ENCODE data around the gene ROS1. TPM values are rescaled to one million over a fixed set of nuclear protein-coding genes. Genes with fewer than 3 reads are reported as not detected.

The ROS1 gene
- total and polyA plus RNA-seq, 10 of the 15 experiments (the other 5 are each of a cell fraction or from before 2014, with no cell fraction given): under 0.01 to 0.07 (median 0.03) TPM; not detected in 5

DNA sequence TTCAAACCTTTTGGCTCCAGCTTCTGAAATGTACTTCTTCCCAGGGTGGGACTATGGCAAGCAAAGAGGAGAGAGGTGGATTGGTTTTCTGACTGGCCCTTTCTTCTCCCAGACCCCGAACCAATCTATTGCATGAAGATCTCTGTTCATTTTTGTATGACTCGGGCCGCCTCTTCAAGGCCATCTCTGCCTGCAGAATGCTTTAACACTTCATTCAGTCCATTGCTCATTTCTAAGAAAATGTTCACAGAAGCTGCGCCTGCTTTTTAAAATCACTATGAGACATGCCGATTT lies 158.7 kb downstream of the ROS1 start:
- RAD21 ChIA-PET (ENCODE audit: unreplicated experiment): interaction anchor here (1.3 kb wide), 1 partner anchor 241 kb away, joined by 3 read pairs; no protein-coding TSS in a partner anchor
- DNase-seq (ENCODE audit: low read depth, low spot score) (no peak), ATAC-seq (no peak), FAIRE-seq (no peak)
- CTCF ChIA-PET: no interaction called here
- H3K4me3 ChIP-seq: no peak overlapping the region
- H2AFZ ChIP-seq (ENCODE audit: control insufficient read depth, low read depth, low read length): no peak overlapping the region
- POLR2A ChIA-PET: no interaction called here
- WGBS (ENCODE audit: insufficient coverage, insufficient replicate concordance, low lambda C conversion rate, missing lambda C conversion rate): 47% methylated on average over 5 of the region's 5 CpGs
- no peaks in the 10 kb centered on the region for H3K36me3 ChIP-seq (ENCODE audit: control insufficient read depth in 2 of 2, insufficient read depth in 2 of 2, low read length in 1 of 2)
- no peaks in the 10 kb centered on the region for H3K79me2 ChIP-seq (ENCODE audit: control insufficient read depth, insufficient read depth, low read length)
- H3K9ac ChIP-seq (ENCODE audit: control insufficient read depth, insufficient read depth, low read length): no peak overlapping the region
- TF ChIP-seq, protein P1, sequence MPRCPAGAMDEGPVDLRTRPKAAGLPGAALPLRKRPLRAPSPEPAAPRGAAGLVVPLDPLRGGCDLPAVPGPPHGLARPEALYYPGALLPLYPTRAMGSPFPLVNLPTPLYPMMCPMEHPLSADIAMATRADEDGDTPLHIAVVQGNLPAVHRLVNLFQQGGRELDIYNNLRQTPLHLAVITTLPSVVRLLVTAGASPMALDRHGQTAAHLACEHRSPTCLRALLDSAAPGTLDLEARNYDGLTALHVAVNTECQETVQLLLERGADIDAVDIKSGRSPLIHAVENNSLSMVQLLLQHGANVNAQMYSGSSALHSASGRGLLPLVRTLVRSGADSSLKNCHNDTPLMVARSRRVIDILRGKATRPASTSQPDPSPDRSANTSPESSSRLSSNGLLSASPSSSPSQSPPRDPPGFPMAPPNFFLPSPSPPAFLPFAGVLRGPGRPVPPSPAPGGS (IDR thresholded peaks at IDR 0.05; ENCODE audit: borderline replicate concordance, insufficient read depth, low read depth, low read length, poor library complexity, severe bottlenecking): no peak
- TF ChIP-seq NFXL1 (IDR thresholded peaks at IDR 0.05; ENCODE audit: borderline replicate concordance) (no peak), IKZF2 (IDR thresholded peaks at IDR 0.05) (no peak), RUNX3 (IDR thresholded peaks at IDR 0.05; ENCODE audit: low read length) (no peak), ZNF217 (IDR thresholded peaks at IDR 0.05) (no peak), NFYA (IDR thresholded peaks at IDR 0.05; ENCODE audit: borderline replicate concordance, low read depth, low read length) (no peak), MYC (IDR thresholded peaks at IDR 0.05; ENCODE audit: insufficient read depth, insufficient read length, insufficient replicate concordance, low read length, severe bottlenecking) (no peak), ATF7 (IDR thresholded peaks at IDR 0.05; ENCODE audit: low read depth) (no peak), NBN (IDR thresholded peaks at IDR 0.05) (no peak), NR2C1 (IDR thresholded peaks at IDR 0.05) (no peak), RB1 (IDR thresholded peaks at IDR 0.05; ENCODE audit: borderline replicate concordance) (no peak), SUPT20H (IDR thresholded peaks at IDR 0.05; ENCODE audit: borderline replicate concordance, control insufficient read depth, low read depth, low read length) (no peak)
- TF ChIP-seq, protein P2, sequence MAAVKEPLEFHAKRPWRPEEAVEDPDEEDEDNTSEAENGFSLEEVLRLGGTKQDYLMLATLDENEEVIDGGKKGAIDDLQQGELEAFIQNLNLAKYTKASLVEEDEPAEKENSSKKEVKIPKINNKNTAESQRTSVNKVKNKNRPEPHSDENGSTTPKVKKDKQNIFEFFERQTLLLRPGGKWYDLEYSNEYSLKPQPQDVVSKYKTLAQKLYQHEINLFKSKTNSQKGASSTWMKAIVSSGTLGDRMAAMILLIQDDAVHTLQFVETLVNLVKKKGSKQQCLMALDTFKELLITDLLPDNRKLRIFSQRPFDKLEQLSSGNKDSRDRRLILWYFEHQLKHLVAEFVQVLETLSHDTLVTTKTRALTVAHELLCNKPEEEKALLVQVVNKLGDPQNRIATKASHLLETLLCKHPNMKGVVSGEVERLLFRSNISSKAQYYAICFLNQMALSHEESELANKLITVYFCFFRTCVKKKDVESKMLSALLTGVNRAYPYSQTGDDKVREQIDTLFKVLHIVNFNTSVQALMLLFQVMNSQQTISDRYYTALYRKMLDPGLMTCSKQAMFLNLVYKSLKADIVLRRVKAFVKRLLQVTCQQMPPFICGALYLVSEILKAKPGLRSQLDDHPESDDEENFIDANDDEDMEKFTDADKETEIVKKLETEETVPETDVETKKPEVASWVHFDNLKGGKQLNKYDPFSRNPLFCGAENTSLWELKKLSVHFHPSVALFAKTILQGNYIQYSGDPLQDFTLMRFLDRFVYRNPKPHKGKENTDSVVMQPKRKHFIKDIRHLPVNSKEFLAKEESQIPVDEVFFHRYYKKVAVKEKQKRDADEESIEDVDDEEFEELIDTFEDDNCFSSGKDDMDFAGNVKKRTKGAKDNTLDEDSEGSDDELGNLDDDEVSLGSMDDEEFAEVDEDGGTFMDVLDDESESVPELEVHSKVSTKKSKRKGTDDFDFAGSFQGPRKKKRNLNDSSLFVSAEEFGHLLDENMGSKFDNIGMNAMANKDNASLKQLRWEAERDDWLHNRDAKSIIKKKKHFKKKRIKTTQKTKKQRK (IDR thresholded peaks at IDR 0.05; ENCODE audit: low read depth, low read length): no peak
- TF ChIP-seq, protein P3, sequence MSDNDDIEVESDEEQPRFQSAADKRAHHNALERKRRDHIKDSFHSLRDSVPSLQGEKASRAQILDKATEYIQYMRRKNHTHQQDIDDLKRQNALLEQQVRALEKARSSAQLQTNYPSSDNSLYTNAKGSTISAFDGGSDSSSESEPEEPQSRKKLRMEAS (IDR thresholded peaks at IDR 0.05; ENCODE audit: low read depth, low read length): no peak
- peaks cover 19 to 46% of the 10 kb centered on the region in 2 experiments for H3K27me3 ChIP-seq (replicated peaks in 1 of 2; ENCODE audit: control insufficient read depth in 2 of 2, insufficient read depth in 2 of 2, low read length in 1 of 2)
- peaks cover 3% of the 10 kb centered on the region; the same call in 1 of the 2 replicates for H3K4me1 ChIP-seq (ENCODE audit: control insufficient read depth, insufficient read depth, low read length)
- no peak overlapping the region for H3K27ac ChIP-seq (ENCODE audit: control insufficient read depth, insufficient read depth)
- intact Hi-C loops (cut with micrococcal nuclease; ENCODE audit: unreplicated experiment): no loop called here
- BruUV-seq (replicated peaks): no TSS peak
- no peaks in the 10 kb centered on the region; the same call in 2 of the 3 replicates for H3K9me3 ChIP-seq (replicated peaks; ENCODE audit: control insufficient read depth, insufficient read depth, low read length)
- SMC1A ChIA-PET (ENCODE audit: uncharacterized antibody, unreplicated experiment): no interaction called here
- H4K20me1 ChIP-seq (ENCODE audit: control insufficient read depth, insufficient read depth): no peaks in the 10 kb centered on the region
- no peak overlapping the region for H3K4me2 ChIP-seq (ENCODE audit: control insufficient read depth, insufficient read depth)
- in situ Hi-C loops (cut with MboI): no loop called here

Data from GM12878 (cell line).